T-cell (primary cell): Measurements from ENCODE around the gene NUDT9. TPM values are rescaled to one million over a fixed set of nuclear protein-coding genes. Genes with fewer than 3 reads are reported as not detected.
"Not testable (repeated sequence)": the region's sequence is repeated elsewhere in the genome, so short reads cannot be mapped to it uniquely, and the experiment has no call there.

ENCODE experiments used
- ATAC-seq, 4 experiments: fragments of 200-7000 bp in 3 of 4; fragments of 150-1000 bp in 1 of 4; cut with Tn5 transposase; replicated peaks in 1 of 4; 1 replicate in 3 of 4; 2 replicates in 1 of 4; pipeline ENCODE4 v1.10.0; 2021; ENCODE audit warnings: moderate library complexity in 3 of 4, mild to moderate bottlenecking in 2 of 4, moderate number of reproducible peaks in 1 of 4
- CTCF ChIA-PET, 2 donors: fragments of 300-600 bp; sonication (Branson Sonifier 250); formaldehyde crosslinking; loops; one replicate each; lab custom pipeline; 2022; ENCODE audit warnings: antibody characterized with exemption in 2 of 2; lab: Charles Lee
- POLR2A ChIA-PET, 2 donors: fragments of 300-600 bp; sonication (Branson Sonifier 250); formaldehyde crosslinking; loops; one replicate each; lab custom pipeline; 2022; ENCODE audit warnings: antibody characterized with exemption in 2 of 2; lab: Charles Lee
- DNase-seq, 35 experiments: peaks; one replicate each; pipeline versions ENCODE4 v3.0.0 to v3.0.0-alpha.2; 2013 to 2023
- H3K27ac ChIP-seq: one replicate; pipeline ENCODE4 v1.5.1; 2013; ENCODE audit warnings: low read length
- H3K27me3 ChIP-seq, 2 experiments: replicated peaks in 1 of 2; 1 replicate in 1 of 2; 2 replicates in 1 of 2; pipeline versions ENCODE4 v1.6.1 to v1.7.0; 2013; ENCODE audit warnings: low read length in 1 of 2, mixed read lengths in 1 of 2; ENCODE audit not compliant: control insufficient read depth in 2 of 2, insufficient read depth in 2 of 2; ENCODE audit errors: extremely low read depth in 1 of 2
- H3K36me3 ChIP-seq, 2 donors: 1 replicate in 1 of 2; 2 replicates in 1 of 2; pipeline versions ENCODE4 v1.6.1 to v1.7.0; 2013; ENCODE audit warnings: low read length in 1 of 2; ENCODE audit not compliant: control insufficient read depth in 2 of 2, insufficient read depth in 1 of 2; ENCODE audit errors: extremely low read depth in 1 of 2
- H3K4me1 ChIP-seq, 2 experiments: 1 replicate in 1 of 2; 2 replicates in 1 of 2; pipeline versions ENCODE4 v1.6.1 to v1.7.0; 2013; ENCODE audit warnings: low read length in 2 of 2, mixed read lengths in 1 of 2; ENCODE audit not compliant: insufficient read depth in 2 of 2, control insufficient read depth in 1 of 2; ENCODE audit errors: extremely low read depth in 1 of 2
- H3K4me3 ChIP-seq, 2 donors: 1 replicate in 1 of 2; 2 replicates in 1 of 2; pipeline versions ENCODE4 v1.5.1 to v1.7.0; 2013; ENCODE audit warnings: mild to moderate bottlenecking in 2 of 2, low read length in 1 of 2, moderate library complexity in 1 of 2; ENCODE audit not compliant: control insufficient read depth in 1 of 2; ENCODE audit errors: extremely low read depth in 1 of 2
- H3K9me3 ChIP-seq: 2 replicates; pipeline ENCODE4 v1.7.0; 2013
- H3K27ac Mint-ChIP-seq, 2 donors: one replicate each; pipeline ENCODE4 v1.8.0; 2020 to 2021; ENCODE audit warnings: mild to moderate bottlenecking in 2 of 2, mixed read lengths in 2 of 2
- H3K27me3 Mint-ChIP-seq, 2 donors: one replicate each; pipeline ENCODE4 v1.8.0; 2021 to 2022; ENCODE audit warnings: mixed read lengths in 2 of 2
- H3K36me3 Mint-ChIP-seq: one replicate; pipeline ENCODE4 v1.8.0; 2021; ENCODE audit warnings: mixed read lengths
- H3K4me1 Mint-ChIP-seq, 3 donors: one replicate each; pipeline ENCODE4 v1.8.0; 2020 to 2022; ENCODE audit warnings: mixed read lengths in 3 of 3, mild to moderate bottlenecking in 1 of 3
- H3K4me3 Mint-ChIP-seq, 3 donors: one replicate each; pipeline ENCODE4 v1.8.0; 2020 to 2022; ENCODE audit warnings: mild to moderate bottlenecking in 3 of 3, mixed read lengths in 3 of 3, moderate library complexity in 3 of 3
- H3K9me3 Mint-ChIP-seq, 3 donors: one replicate each; pipeline ENCODE4 v1.8.0; 2020 to 2022; ENCODE audit warnings: mixed read lengths in 3 of 3
- WGBS: methylation state at CpG from one replicate; pipeline ENCODE4 v1.1.5; 2013; ENCODE audit warnings: missing lambda C conversion rate; ENCODE audit not compliant: insufficient coverage; 5-methylcytosine and 5-hydroxymethylcytosine counted together
- total RNA-seq, 35 experiments: library from RNA in 6 of 35; stranded (reverse) in 6 of 35; fragments of 120-200 nt in 1 of 35; gene quantifications; one replicate each; pipeline versions ENCODE4 v1.2.1 to v1.2.4 and lab custom pipeline; 2013 to 2026

The NUDT9 gene
- total RNA-seq, 5 donors from 2014 or later (not counting 1 experiment from before 2014, with no cell fraction given): 10.1 to 18.0 (median 13.9) TPM

- H3K4me1 ChIP-seq: peaks cover 10 to 33% of the 10 kb centered on the region in 2 experiments
- ATAC-seq (peak; percentile 98 to 99 (median 98)), DNase-seq (peak; percentile 64 to 90 (median 78))
- no peaks in the 10 kb centered on the region for H3K9me3 ChIP-seq
- POLR2A ChIA-PET: interaction anchor here (0.6 to 2.0 kb wide), 10 partner anchors 10 to 1903 kb away, joined by 3 to 13 read pairs (median 6); partner anchors contain the start of gene NUDT9 (in 1 of the 2)
- Mint-ChIP-seq H3K27ac (peak within 1 kb of the TSS; percentile 92 to 97), H3K36me3 (peaks cover 23% of the 10 kb centered on the region), H3K27me3 (no peaks in the 10 kb centered on the region), H3K4me3 (peak within 1 kb of the TSS; percentile 93 to 95 (median 94)), H3K4me1 (peaks cover 49 to 62% (median 51%) of the 10 kb centered on the region in 3 donors), H3K9me3 (peaks cover 0 to 5% (median 4%) of the 10 kb centered on the region in 3 donors)
- no peaks in the 10 kb centered on the region for H3K36me3 ChIP-seq
- WGBS: 0% methylated on average over 25 of the region's 32 CpGs
- no peaks in the 10 kb centered on the region for H3K27me3 ChIP-seq
- CTCF ChIA-PET: interaction anchor here (0.6 to 2.5 kb wide), 22 partner anchors 9 to 603 kb away, joined by 3 to 30 read pairs (median 4); partner anchors contain the start of gene NUDT9 (in 2 of the 2)
- H3K4me3 ChIP-seq: peak within 1 kb of the TSS; percentile 86 to 99
- H3K27ac ChIP-seq: peak within 1 kb of the TSS; percentile 82
Observed at GRCh38 chr4:87390891-87391575, 31.3 kb upstream of the NUDT9 start, which contains the start of gene HSD17B11. Gene HSD17B11, minus strand, starts transcription at chr4:87391188. Its CDS starts 118 bp downstream, at chr4:87391070.

DNA sequence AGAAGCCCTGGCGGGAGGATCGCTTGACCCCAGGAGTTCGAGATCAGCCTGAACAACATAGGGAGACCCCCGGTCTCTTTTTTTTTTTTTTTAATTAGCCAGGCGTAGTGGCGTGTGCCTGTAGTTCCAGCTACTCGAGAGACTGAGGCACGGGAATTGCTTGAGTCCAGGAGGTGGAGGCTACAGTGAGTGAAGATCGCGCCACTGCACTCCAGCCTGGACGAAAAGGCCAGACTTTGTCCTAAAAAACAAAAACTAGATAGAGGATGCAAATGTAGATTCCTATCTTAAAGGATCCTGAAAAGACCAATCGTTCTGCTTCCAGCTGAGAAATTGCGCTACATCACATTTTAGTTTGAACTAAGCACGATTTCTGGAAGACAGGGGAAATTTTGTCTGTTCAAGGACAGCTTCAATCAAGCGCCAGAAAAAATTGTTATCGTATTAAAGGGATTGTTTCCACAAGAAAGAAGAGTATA lies 30.8 kb upstream of the NUDT9 start:
- peaks cover 45 to 56% (median 46%) of the 10 kb centered on the region in 3 donors for H3K4me1 Mint-ChIP-seq
- 40% methylated on average over 4 of the region's 16 CpGs for WGBS

DNA sequence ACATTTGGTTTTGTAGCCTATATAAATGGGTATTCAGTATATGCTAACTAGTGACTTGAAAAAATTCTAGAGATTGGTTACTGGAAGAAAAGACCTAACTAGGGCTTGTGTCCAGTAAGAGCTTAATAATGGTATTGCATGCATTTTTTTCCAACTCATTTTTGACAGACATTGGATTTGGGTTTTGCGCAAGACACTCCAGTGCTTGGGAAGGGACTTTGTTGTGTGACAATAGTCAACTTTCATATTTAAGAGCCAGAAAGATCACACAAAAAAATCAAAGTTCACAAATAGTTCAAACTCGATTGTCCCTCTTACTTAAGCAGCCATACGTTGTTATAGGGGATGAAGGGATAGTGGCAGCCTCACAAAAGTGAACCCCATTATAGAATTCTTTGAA lies 30.2 kb upstream of the NUDT9 start:
- ChIA-PET CTCF (interaction anchor here (0.6 to 2.5 kb wide), 9 partner anchors 10 to 468 kb away, joined by 3 to 30 read pairs (median 11); partner anchors contain the start of gene NUDT9 (in 2 of the 2)), POLR2A (interaction anchor here (0.6 to 2.0 kb wide), 2 partner anchors 30 to 73 kb away, joined by 4 to 13 read pairs; partner anchors contain the start of gene NUDT9 (in 1 of the 2))
- Mint-ChIP-seq H3K9me3 (peaks cover 0 to 5% (median 4%) of the 10 kb centered on the region in 3 donors), H3K27me3 (no peaks in the 10 kb centered on the region), H3K4me1 (peaks cover 39 to 50% (median 44%) of the 10 kb centered on the region in 3 donors), H3K27ac (peak overlapping the region in 1 of 2 donors; percentile 11), H3K36me3 (peaks cover 15% of the 10 kb centered on the region), H3K4me3 (peak overlapping the region in 1 of 3 donors; percentile 13)
- H3K36me3 ChIP-seq: no peaks in the 10 kb centered on the region
- H3K27ac ChIP-seq: no peak overlapping the region
- H3K4me3 ChIP-seq: no peak overlapping the region
- no CpG with 5 or more reads among the region's 3 CpGs for WGBS
- H3K9me3 ChIP-seq: no peaks in the 10 kb centered on the region
- ATAC-seq (no peak), DNase-seq (no peak)
- no peaks in the 10 kb centered on the region for H3K27me3 ChIP-seq
- peaks cover 10 to 29% of the 10 kb centered on the region in 2 experiments for H3K4me1 ChIP-seq

More for the DNA sequence above, 30.8 kb upstream of the NUDT9 start:
- H3K36me3 ChIP-seq: no peaks in the 10 kb centered on the region
- no peaks in the 10 kb centered on the region for H3K27me3 Mint-ChIP-seq
- ATAC-seq: peak; percentile 10 to 22 (median 16)
- H3K27ac ChIP-seq: peak overlapping the region; percentile 82
- no peaks in the 10 kb centered on the region for H3K9me3 ChIP-seq
- H3K4me3 Mint-ChIP-seq: peak overlapping the region; percentile 93 to 95 (median 94)
- peak overlapping the region; percentile 92 to 97 for H3K27ac Mint-ChIP-seq
- ChIA-PET POLR2A (interaction anchor here (0.6 to 2.0 kb wide), 7 partner anchors 18 to 1903 kb away, joined by 3 to 13 read pairs (median 5); partner anchors contain the start of gene NUDT9 (in 1 of the 2)), CTCF (interaction anchor here (0.7 to 2.5 kb wide), 14 partner anchors 10 to 603 kb away, joined by 3 to 30 read pairs (median 7); partner anchors contain the start of gene NUDT9 (in 2 of the 2))
- H3K4me3 ChIP-seq: peak overlapping the region; percentile 86 to 99
- peaks cover 10 to 33% of the 10 kb centered on the region in 2 experiments for H3K4me1 ChIP-seq
- H3K27me3 ChIP-seq: no peaks in the 10 kb centered on the region
- peaks cover 21% of the 10 kb centered on the region for H3K36me3 Mint-ChIP-seq
- no peak for DNase-seq
- peaks cover 0 to 5% (median 4%) of the 10 kb centered on the region in 3 donors for H3K9me3 Mint-ChIP-seq

GRCh38 chr4:87395073-87395472 lies 27.3 kb upstream of the NUDT9 start:
- H3K27ac ChIP-seq, H3K27me3 ChIP-seq, ATAC-seq, H3K9me3 Mint-ChIP-seq, H3K27me3 Mint-ChIP-seq, H3K36me3 ChIP-seq, POLR2A ChIA-PET, H3K4me1 ChIP-seq, H3K9me3 ChIP-seq, H3K36me3 Mint-ChIP-seq: not testable (repeated sequence)
- peak overlapping the region in 1 of 2 donors; percentile 17 for H3K4me3 ChIP-seq
- 81% methylated on average over 9 of the region's 23 CpGs for WGBS
- Mint-ChIP-seq H3K4me1 (peaks cover 13 to 25% (median 16%) of the 10 kb centered on the region in 3 donors), H3K4me3 (peak overlapping the region; percentile 43 to 75 (median 55)), H3K27ac (peak overlapping the region in 1 of 2 donors; percentile 83)
- peak in 6 of 35 experiments; percentile 10 to 31 (median 19) for DNase-seq
- CTCF ChIA-PET: interaction anchor here (0.6 to 1.0 kb wide), 3 partner anchors 12 to 889 kb away, joined by 3 to 4 read pairs (median 3); partner anchors contain the start of gene PPM1K (in 1 of the 2)

- H3K4me3 ChIP-seq, CTCF ChIA-PET, H3K4me3 Mint-ChIP-seq, H3K36me3 ChIP-seq, H3K27me3 ChIP-seq, H3K27ac ChIP-seq, H3K27ac Mint-ChIP-seq, H3K36me3 Mint-ChIP-seq, H3K4me1 ChIP-seq, H3K9me3 Mint-ChIP-seq, H3K27me3 Mint-ChIP-seq, ATAC-seq, POLR2A ChIA-PET, H3K9me3 ChIP-seq, DNase-seq: not testable (repeated sequence)
- WGBS: 90% methylated on average over 8 of the region's 20 CpGs
- peaks cover 9 to 19% (median 14%) of the 10 kb centered on the region in 3 donors for H3K4me1 Mint-ChIP-seq
Observed at GRCh38 chr4:87395851-87396250, 26.5 kb upstream of the NUDT9 start.

GRCh38 chr4:87399148-87399547 lies 23.2 kb upstream of the NUDT9 start:
- no peak for ATAC-seq
- no peaks in the 10 kb centered on the region for H3K36me3 ChIP-seq
- Mint-ChIP-seq H3K27ac (no peak overlapping the region), H3K4me3 (no peak overlapping the region), H3K4me1 (peaks cover 0 to 9% (median 5%) of the 10 kb centered on the region in 3 donors), H3K36me3 (no peaks in the 10 kb centered on the region), H3K9me3 (no peaks in the 10 kb centered on the region), H3K27me3 (no peaks in the 10 kb centered on the region)
- ChIA-PET POLR2A (interaction anchor here in 1 of 2 donors (0.5 kb wide), 1 partner anchor 817 kb away, joined by 4 read pairs; no protein-coding TSS in a partner anchor), CTCF (interaction anchor here in 1 of 2 donors (0.6 to 1.0 kb wide), 2 partner anchors 68 kb away, joined by 3 read pairs; no protein-coding TSS in a partner anchor)
- no peak overlapping the region for H3K27ac ChIP-seq
- peaks cover 0 to 8% of the 10 kb centered on the region in 2 experiments for H3K27me3 ChIP-seq
- WGBS: 95% methylated on average over 3 of the region's 3 CpGs
- H3K4me3 ChIP-seq: no peak overlapping the region
- DNase-seq: no peak
- no peaks in the 10 kb centered on the region for H3K9me3 ChIP-seq
- H3K4me1 ChIP-seq: no peaks in the 10 kb centered on the region
